Prostate gland (tissue), 2 donors: ENCODE results near the gene FOSL2. TPM values are rescaled to one million over a fixed set of nuclear protein-coding genes. Genes with fewer than 3 reads are reported as not detected.

ENCODE experiments used
- DNase-seq: peaks from one replicate; pipeline ENCODE4 v3.0.0-alpha.2; 2019; ENCODE audit warnings: low spot score
- H3K27ac ChIP-seq, 2 donors: fragments of 200-600 bp; sonication (generic); 2 replicates each; pipeline ENCODE4 v1.5.1; 2017 to 2019
- H3K27me3 ChIP-seq: fragments of 200-600 bp; sonication (generic); replicated peaks from 2 replicates; pipeline ENCODE4 v1.5.1; 2019; ENCODE audit not compliant: insufficient read depth
- H3K36me3 ChIP-seq, 2 donors: fragments of 200-600 bp; sonication (generic); 1 replicate in 1 of 2; 2 replicates in 1 of 2; pipeline versions ENCODE4 v1.5.1 to v1.8.1; 2017 to 2019
- H3K4me1 ChIP-seq: fragments of 200-600 bp; sonication (generic); replicated peaks from 2 replicates; pipeline ENCODE4 v1.5.1; 2019
- H3K4me3 ChIP-seq, 2 donors: fragments of 200-600 bp; sonication (generic); 2 replicates each; pipeline ENCODE4 v1.5.1; 2017 to 2019
- H3K9me3 ChIP-seq: fragments of 200-600 bp; sonication (generic); 2 replicates; pipeline ENCODE4 v1.5.1; 2017
- POLR2A ChIP-seq: fragments of 450-650 bp; IDR thresholded peaks from one replicate; pipeline ENCODE4 v1.6.1; 2016; ENCODE audit warnings: antibody characterized with exemption, mild to moderate bottlenecking
- POLR2AphosphoS5 ChIP-seq: sonication (generic); formaldehyde crosslinking; IDR thresholded peaks from one replicate; pipeline ENCODE4 v1.6.1; 2017; ENCODE audit warnings: antibody characterized with exemption
- WGBS: methylation state at CpG from one replicate; pipeline ENCODE4 v1.1.5; 2018; 5-methylcytosine and 5-hydroxymethylcytosine counted together
- intact Hi-C: fragments of 100-400 bp; cut with DNase I; formaldehyde crosslinking; loops from one replicate; pipeline ENCODE4 v1.14.2; 2022
- total RNA-seq, 2 donors: library from RNA; depleted of rRNA; stranded (reverse); fragments of >200 nt; gene quantifications; one replicate each; pipeline ENCODE4 v1.1.0, GENCODE V29; 2016
- TF ChIP-seq, protein P1 (sequence below), 4 experiments: fragments of 200-600 bp in 2 of 4; fragments of 450-650 bp in 2 of 4; sonication (generic) in 2 of 4; IDR thresholded peaks; 1 replicate in 3 of 4; 2 replicates in 1 of 4; pipeline ENCODE4 v1.5.1; 2016 to 2019; ENCODE audit warnings: antibody characterized with exemption in 4 of 4, mild to moderate bottlenecking in 2 of 4, moderate library complexity in 2 of 4

Gene FOSL2
- total RNA-seq, 2 donors from 2014 or later: 57.4 to 94.2 TPM

GRCh38 chr2:28363686-28364280, 28.9 kb upstream of the FOSL2 start:
- Histone ChIP-seq H3K27me3 (no peaks in the 10 kb centered on the region), H3K4me1 (no peaks in the 10 kb centered on the region), H3K36me3 (no peaks in the 10 kb centered on the region), H3K9me3 (no peaks in the 10 kb centered on the region), H3K4me3 (no peak overlapping the region), H3K27ac (no peak overlapping the region)
- no peak for TF ChIP-seq POLR2A
- TF ChIP-seq POLR2AphosphoS5: no peak
- TF ChIP-seq, protein P1, sequence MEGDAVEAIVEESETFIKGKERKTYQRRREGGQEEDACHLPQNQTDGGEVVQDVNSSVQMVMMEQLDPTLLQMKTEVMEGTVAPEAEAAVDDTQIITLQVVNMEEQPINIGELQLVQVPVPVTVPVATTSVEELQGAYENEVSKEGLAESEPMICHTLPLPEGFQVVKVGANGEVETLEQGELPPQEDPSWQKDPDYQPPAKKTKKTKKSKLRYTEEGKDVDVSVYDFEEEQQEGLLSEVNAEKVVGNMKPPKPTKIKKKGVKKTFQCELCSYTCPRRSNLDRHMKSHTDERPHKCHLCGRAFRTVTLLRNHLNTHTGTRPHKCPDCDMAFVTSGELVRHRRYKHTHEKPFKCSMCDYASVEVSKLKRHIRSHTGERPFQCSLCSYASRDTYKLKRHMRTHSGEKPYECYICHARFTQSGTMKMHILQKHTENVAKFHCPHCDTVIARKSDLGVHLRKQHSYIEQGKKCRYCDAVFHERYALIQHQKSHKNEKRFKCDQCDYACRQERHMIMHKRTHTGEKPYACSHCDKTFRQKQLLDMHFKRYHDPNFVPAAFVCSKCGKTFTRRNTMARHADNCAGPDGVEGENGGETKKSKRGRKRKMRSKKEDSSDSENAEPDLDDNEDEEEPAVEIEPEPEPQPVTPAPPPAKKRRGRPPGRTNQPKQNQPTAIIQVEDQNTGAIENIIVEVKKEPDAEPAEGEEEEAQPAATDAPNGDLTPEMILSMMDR (IDR thresholded peaks at IDR 0.05): no peak
- no peak for DNase-seq
- intact Hi-C loops: no loop called here
- WGBS: 90% methylated on average over 11 of the region's 11 CpGs

- WGBS: 93% methylated on average over 3 of the region's 3 CpGs
- no peaks in the 10 kb centered on the region for H3K9me3 ChIP-seq
- H3K4me3 ChIP-seq: no peak overlapping the region
- H3K27me3 ChIP-seq: no peaks in the 10 kb centered on the region
- intact Hi-C loops: no loop called here
- H3K27ac ChIP-seq: no peak overlapping the region
- no peaks in the 10 kb centered on the region for H3K4me1 ChIP-seq
- no peak for DNase-seq
- no peaks in the 10 kb centered on the region for H3K36me3 ChIP-seq
- no peak for TF ChIP-seq POLR2AphosphoS5
- TF ChIP-seq, protein P1 (IDR thresholded peaks at IDR 0.05): no peak
- no peak for TF ChIP-seq POLR2A
Measured at GRCh38 chr2:28364610-28365009, 28.0 kb upstream of the FOSL2 start.

GRCh38 chr2:28365158-28365557, 27.5 kb upstream of the FOSL2 start:
- no peaks in the 10 kb centered on the region for H3K36me3 ChIP-seq
- WGBS: 80% methylated on average over 8 of the region's 8 CpGs
- H3K27ac ChIP-seq: no peak overlapping the region
- H3K27me3 ChIP-seq: no peaks in the 10 kb centered on the region
- H3K9me3 ChIP-seq: no peaks in the 10 kb centered on the region
- intact Hi-C loops: no loop called here
- no peak overlapping the region for H3K4me3 ChIP-seq
- DNase-seq: no peak
- no peak for TF ChIP-seq POLR2A
- TF ChIP-seq, protein P1 (IDR thresholded peaks at IDR 0.05): no peak
- H3K4me1 ChIP-seq: no peaks in the 10 kb centered on the region

- H3K36me3 ChIP-seq: no peaks in the 10 kb centered on the region
- TF ChIP-seq, protein P1 (IDR thresholded peaks at IDR 0.05): no peak
- TF ChIP-seq POLR2AphosphoS5 (no peak), POLR2A (no peak)
- no peaks in the 10 kb centered on the region for H3K9me3 ChIP-seq
- no peaks in the 10 kb centered on the region for H3K4me1 ChIP-seq
- no peak overlapping the region for H3K4me3 ChIP-seq
- WGBS: 95% methylated on average over 9 of the region's 10 CpGs
- DNase-seq: no peak
- intact Hi-C loops: no loop called here
- H3K27me3 ChIP-seq: no peaks in the 10 kb centered on the region
- no peak overlapping the region for H3K27ac ChIP-seq
Measured at GRCh38 chr2:28366149-28366495, 26.5 kb upstream of the FOSL2 start.

- Histone ChIP-seq H3K27me3 (no peaks in the 10 kb centered on the region), H3K27ac (no peak overlapping the region), H3K4me1 (no peaks in the 10 kb centered on the region), H3K4me3 (no peak overlapping the region), H3K36me3 (no peaks in the 10 kb centered on the region), H3K9me3 (no peaks in the 10 kb centered on the region)
- 67% methylated on average over 19 of the region's 19 CpGs for WGBS
- no peak for DNase-seq
- intact Hi-C loops: no loop called here
- TF ChIP-seq POLR2AphosphoS5: no peak
- TF ChIP-seq POLR2A: no peak
- TF ChIP-seq, protein P1 (IDR thresholded peaks at IDR 0.05): no peak
Measured at GRCh38 chr2:28366496-28367282, 26.0 kb upstream of the FOSL2 start.
